HG03520 (cell line): Measurements from ENCODE around the gene ZNF629.
A peak's percentile ranks its signal among the peaks of the same experiment; 100 is the strongest.

Experiments used
- ATAC-seq: cut with Tn5 transposase; IDR thresholded peaks from one replicate; pipeline ENCODE4 v1.9.1; 2021; ENCODE audit warnings: mild to moderate bottlenecking, moderate library complexity; ENCODE audit not compliant: unreplicated experiment

ZNF629 gene

DNA sequence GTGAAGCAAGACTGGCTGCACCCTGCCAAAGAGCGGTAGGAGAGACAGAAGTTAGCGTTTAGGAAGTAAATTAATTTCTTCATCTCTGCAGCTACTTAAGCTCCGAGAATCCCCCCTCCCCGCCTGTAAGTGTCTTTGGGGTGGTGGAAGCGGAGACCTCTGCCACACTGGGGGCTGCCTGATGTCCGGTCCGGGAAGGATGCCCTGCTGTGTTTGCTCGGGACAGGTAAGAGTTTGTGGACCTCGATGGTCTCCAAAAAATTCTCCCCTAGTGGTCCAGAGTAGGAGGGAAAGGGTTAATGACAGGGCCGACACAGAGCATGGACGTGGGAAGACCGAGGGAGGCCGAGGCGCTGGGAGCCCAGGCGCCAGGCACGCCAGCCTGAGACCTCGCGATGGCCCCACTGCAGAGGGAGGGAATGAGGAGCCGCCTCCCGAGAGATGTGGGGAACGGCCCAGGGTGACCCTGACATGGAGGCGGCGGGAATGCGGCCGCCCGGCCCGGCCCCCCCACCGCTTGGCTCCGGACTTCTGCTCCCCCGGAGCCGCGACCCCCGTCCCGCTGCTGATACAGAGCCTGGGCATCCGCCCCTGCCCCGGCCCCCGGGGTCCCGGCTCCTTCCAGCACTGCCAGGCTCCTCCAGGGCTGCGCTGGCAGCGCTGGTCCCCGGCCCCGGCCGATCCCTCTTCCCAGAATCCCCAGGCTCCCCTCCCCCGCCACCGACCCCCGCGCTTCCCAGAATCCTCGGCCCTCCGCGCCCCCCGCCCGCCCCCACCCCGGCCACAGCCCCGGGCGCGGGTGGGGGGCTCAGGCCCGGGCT, 680 bp downstream of the ZNF629 start:
- ATAC-seq = no peak

DNA sequence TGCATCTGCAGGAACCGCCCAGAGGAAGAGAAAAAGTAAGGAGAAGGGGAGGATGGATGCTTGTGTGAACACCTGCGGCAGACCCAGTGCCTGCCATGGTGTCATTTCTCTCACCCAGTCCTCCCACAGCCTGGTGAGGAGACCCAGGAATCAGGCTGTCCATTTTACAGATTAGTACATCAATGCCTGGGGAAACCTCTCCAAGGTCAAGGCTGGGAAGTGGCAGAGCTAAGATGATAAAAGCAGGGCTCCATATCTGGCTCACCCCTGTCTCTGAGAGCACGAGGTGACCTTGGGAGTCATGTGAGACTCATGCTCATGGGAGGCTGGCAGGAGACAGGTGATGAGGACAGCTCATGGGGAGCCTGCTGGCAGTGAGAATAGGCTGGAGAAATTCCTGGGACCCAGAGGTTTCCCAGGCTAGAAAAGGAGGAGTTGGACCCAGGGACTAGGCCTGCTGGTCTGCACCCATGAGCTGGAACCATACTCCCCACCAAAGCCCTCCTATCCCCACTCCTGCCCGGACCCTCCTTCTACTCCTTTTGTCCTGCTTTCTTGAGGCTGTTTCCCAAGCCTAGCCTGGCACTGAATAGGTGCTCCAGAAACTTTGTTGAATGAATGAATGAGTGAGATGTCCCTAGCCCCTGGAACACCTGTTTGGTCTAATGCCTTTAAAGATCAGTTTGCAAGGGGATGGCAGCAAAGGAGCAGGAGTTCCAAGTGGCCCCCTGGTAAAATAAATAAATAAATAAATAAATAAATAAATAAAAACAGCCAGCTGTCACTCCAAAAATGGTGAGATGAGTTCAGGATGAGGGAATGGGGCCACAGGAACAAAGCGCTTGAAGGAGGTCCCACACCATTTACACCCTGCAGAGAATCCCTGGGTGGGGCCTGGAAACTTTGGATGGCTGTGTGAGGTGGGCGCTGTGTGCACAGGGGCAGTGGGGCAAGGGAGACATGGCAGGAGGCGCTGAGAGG, 1.6 kb downstream of the ZNF629 start:
- ATAC-seq = no peak

- no peak for ATAC-seq
Observed at GRCh38 chr16:30784215-30784614, 2.8 kb downstream of the ZNF629 start.

DNA sequence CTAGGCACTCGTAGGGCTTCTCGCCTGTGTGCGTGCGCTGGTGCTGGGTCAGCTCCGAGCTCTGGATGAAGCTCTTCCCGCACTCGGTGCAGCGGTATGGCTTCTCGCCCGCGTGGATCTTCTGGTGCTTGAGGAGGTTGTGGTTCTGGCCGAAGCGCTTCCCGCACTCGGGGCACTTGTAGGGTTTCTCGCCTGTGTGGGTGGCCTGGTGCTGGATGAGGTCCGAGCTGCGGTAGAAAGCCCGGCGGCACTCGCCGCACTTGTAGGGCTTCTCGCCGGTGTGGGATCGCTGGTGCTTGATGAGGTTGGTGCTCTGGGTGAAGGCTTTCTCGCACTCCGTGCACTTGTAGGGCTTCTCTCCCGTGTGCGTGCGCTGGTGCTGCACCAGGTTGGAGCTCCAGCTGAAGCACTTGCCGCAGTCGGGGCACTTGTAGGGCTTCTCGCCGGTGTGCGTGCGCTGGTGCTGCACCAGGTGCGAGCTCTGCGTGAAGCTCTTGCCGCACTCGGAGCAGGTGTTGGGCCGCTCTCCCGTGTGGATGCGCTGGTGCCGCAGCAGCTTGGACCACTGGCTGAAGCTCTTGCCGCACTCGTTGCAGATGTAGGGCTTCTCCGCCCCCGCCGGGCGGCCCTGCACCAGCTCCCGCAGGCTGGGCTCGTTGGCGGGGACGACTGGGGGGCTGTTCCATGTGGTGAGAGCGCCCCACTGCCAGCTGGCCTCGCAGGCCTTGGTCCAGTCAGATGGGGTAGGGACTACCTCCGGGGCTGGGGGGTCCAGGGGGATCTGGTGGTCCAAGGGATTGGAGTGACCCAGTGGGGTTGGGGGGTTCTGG, 3.5 kb downstream of the ZNF629 start:
- no peak for ATAC-seq

DNA sequence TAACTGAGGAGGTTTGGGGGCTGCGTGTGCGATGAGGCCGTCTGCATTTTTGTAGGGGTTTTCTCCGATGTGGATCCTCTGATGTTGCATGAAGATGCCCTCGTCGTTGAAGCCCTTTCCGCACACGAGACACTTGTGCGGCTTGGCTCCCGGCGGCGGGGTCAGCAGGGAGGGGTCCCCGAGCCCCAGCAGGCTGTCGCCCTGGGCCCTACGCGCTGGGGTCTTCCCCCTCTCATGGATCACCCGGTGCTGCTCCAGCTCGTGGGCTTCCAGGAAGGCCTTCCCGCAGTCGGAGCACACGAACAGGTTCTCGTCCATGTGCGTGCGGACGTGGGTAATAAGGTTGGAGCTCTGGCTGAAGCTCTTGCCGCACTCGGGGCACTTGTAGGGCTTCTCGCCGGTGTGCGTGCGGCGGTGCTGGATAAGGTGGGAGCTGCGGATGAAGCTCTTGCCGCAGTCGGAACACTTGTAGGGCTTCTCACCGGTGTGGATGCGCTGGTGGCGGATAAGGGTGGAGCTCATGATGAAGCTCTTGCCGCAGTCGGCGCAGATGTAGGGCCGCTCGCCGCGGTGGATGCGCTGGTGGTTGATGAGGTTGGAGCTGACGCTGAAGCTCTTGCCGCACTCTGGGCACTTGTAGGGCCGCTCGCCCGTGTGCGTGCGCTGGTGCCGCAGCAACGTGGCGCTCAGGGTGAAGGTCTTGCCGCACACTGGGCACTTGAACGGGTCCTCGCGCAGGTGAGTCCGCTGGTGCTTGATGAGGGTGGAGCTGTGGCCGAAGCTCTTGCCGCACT, 4.3 kb downstream of the ZNF629 start:
- no peak for ATAC-seq

DNA sequence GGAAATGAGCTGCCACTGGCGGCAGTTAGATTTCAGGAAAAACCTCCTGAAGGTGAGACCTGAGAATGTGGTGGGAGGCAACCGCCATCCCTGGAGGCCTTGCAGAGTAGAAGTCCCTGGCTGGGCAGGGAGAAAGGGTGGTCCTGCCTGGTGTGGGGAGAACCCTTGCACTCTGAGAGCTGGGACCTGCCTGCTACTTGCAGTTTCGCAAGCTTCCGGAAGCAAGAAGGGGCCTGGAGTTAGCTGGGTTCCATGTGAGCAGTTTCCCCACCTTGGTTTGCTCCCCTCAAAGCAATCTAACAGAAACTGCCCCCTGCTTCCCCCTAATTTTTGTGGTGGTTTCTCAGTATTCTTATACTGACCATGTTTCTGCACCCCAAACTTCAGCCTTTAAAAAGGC, 6.5 kb downstream of the ZNF629 start:
- ATAC-seq = no peak

- no peak for ATAC-seq
Observed at GRCh38 chr16:30780021-30780420, 7.0 kb downstream of the ZNF629 start.

DNA sequence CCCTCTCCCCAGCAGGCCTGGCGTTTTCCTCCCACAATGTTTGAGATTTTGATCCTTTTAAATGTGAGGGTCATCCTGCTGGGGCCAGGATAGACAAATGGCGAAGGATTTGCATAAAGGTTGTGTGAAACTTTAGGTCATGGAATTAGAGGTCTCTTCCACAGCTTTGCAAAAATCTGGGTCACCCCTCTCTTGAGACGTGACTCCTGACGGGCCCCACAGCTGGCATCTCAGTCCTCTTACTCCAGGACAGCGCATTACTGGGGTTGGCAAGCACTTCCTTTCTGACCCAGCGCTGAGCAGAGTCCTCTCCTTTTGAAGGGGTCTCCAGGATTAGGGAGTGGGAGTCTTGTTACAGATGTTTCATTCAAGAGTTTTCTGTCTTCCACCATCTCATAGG, 7.4 kb downstream of the ZNF629 start:
- no peak for ATAC-seq

GRCh38 chr16:30778549-30779244, 8.3 kb downstream of the ZNF629 start:
- no peak for ATAC-seq

- ATAC-seq = no peak
Observed at GRCh38 chr16:30777591-30778297, 9.3 kb downstream of the ZNF629 start.

GRCh38 chr16:30775392-30776188, 11.4 kb downstream of the ZNF629 start:
- peak; percentile 57 for ATAC-seq

- no peak for ATAC-seq
Observed at GRCh38 chr16:30775131-30775391, 11.9 kb downstream of the ZNF629 start.

DNA sequence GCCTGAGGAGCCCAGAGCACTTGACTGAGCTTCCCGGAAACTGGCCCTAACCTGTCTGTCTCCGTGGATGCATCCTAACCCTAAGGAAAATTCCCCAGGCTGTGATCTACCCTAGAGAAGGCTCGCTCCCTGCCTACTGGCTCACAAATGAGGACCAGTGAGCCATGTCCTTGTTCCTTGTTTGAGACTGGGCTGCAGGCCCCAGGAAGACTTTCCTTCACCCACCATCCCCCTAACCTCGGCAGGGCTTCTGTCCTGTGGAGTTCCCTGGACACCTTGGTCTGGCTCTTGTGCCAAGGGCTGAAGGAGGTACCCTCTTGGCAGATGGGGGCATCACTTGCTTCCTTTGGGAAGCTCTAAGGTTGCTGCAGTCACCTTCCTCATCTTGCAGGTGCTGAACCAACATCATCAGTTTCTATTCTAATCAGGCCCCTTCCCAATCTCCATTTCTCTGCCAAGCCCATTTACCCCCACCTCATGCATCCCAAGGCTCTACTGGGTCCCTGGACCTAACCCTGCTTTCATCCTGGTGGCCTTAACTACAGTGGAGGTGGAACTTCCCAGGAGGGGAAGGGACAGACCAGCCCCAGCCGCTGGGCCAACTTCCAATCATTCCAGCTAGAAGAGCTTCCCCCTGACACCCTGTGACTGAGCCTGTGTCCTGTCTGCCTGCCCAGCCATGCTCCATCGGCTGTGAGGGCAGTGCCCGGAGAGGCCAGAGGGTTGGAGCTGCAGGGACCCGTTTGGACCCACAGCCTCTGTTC, 12.5 kb downstream of the ZNF629 start:
- ATAC-seq = no peak

DNA sequence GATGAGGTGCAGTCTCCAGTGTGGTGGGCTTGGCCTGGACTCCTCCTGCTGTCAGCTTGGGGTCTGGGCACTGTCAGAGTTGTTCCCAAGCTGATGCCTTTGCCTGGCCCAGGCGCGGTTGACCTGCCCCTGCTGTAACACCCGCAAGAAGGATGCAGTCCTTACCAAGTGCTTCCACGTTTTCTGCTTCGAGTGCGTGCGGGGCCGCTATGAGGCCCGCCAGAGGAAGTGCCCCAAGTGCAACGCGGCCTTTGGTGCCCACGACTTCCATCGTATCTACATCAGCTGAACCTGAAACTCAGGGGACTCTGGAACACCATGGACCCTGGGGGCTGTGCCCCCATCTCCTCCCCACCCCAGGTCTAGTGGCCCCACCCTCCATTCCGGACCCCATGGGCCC, 13.2 kb downstream of the ZNF629 start:
- ATAC-seq = no peak

- ATAC-seq = no peak
Observed at GRCh38 chr16:30771726-30772125, 15.3 kb downstream of the ZNF629 start.

DNA sequence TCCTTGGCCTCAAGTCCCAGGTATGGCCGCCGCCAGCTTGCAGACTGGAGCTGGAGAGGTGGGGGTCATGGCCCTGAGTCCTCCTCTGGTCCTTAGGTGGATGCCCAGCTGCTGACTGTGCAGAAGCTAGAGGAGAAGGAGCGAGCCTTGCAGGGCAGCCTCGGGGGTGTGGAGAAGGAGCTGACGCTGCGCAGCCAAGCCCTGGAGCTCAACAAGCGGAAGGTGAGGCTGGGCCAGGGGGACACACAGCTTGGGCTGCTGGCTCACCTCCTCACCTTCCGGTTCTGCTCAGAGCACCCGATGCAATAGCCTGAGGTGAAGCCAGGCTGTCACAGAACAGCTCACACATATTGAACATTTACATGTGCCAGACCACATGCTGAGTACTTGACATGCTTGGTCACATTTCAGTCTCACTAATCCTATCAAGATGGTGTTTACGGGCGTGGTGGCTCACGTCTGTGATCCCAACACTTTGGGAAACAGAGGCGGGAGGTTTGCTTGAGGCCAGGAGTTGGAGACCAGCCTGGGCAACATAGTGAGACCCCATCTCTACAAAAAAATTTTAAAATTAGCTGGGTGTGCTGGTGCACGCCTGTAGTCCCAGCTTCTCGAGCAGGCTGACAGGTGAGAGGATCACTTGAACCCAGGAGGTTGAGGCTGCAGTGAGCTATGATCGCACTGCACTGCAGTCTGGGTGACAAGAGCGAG, 17.5 kb downstream of the ZNF629 start:
- no peak for ATAC-seq

DNA sequence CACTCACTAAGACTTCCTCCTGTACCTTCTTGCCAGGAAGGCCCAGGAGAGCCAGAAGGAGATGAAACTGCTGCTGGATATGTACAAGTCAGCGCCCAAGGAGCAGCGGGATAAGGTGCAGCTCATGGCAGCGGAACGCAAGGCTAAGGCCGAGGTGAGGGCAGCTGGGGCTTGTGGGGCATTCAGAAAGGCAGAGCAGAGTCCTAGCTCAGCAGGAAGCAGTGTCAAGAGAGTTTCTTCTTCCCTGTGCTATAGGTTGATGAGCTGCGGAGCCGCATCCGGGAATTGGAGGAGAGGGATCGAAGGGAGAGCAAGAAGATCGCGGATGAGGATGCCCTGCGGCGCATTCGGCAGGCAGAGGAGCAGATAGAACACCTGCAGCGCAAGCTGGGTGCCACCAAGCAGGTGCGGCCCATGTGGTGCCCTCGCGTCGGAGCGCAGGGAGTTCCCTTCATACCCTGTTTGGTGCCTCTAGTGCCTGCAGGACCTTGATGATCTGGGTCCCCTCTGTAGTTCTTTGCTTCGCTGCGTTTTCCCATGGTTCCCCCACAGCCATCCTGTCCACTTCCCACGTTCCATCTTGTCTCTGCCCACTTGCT, 18.3 kb downstream of the ZNF629 start:
- no peak for ATAC-seq
